ENCODE results near the gene FRYL.
"Not testable (repeated sequence)": the region's sequence is repeated elsewhere in the genome, so short reads cannot be mapped to it uniquely, and the experiment has no call there.

FRYL gene

GRCh38 chr4:48481581-48481980, 298.5 kb downstream of the FRYL start:
- no peak for DNase-seq

- no peak for DNase-seq
These were observed 301.8 kb downstream of the FRYL start for GRCh38 chr4:48478273-48478672.

GRCh38 chr4:48475770-48476169, 304.3 kb downstream of the FRYL start:
- no peak for DNase-seq

GRCh38 chr4:48472794-48473193, 307.3 kb downstream of the FRYL start:
- DNase-seq: no peak

- DNase-seq: no peak
These were observed 309.5 kb downstream of the FRYL start for GRCh38 chr4:48470570-48470969.

- no peak for DNase-seq
These were observed 309.9 kb downstream of the FRYL start for GRCh38 chr4:48470137-48470536.

GRCh38 chr4:48467891-48468290, 312.2 kb downstream of the FRYL start:
- no peak for DNase-seq

- DNase-seq: no peak
These were observed 312.6 kb downstream of the FRYL start for GRCh38 chr4:48467442-48467841.

- DNase-seq: no peak
These were observed 317.7 kb downstream of the FRYL start for GRCh38 chr4:48462363-48462762.

GRCh38 chr4:48461000-48461399, 319.1 kb downstream of the FRYL start:
- DNase-seq: no peak

GRCh38 chr4:48454591-48454990, 325.5 kb downstream of the FRYL start:
- no peak for DNase-seq

- DNase-seq: not testable (repeated sequence)
These were observed 328.4 kb downstream of the FRYL start for GRCh38 chr4:48451656-48452055.

GRCh38 chr4:48450740-48451139, 329.3 kb downstream of the FRYL start:
- no peak for DNase-seq

- no peak for DNase-seq
These were observed 330.9 kb downstream of the FRYL start for GRCh38 chr4:48449151-48449550.
